Gastroesophageal sphincter (tissue), 3 donors: ENCODE results near the gene BPIFB6.

Source experiments
- CTCF ChIP-seq, 4 experiments: fragments of 200-600 bp in 2 of 4; fragments of 450-650 bp in 2 of 4; sonication (generic) in 1 of 4; IDR thresholded peaks; one replicate each; pipeline ENCODE4 v1.5.1; 2017 to 2019; ENCODE audit warnings: antibody characterized with exemption in 4 of 4, mild to moderate bottlenecking in 2 of 4, moderate library complexity in 2 of 4
- POLR2A ChIP-seq, 2 donors: fragments of 450-650 bp; IDR thresholded peaks; one replicate each; pipeline ENCODE4 v1.6.1; 2017; ENCODE audit warnings: antibody characterized with exemption in 2 of 2, mild to moderate bottlenecking in 2 of 2, moderate library complexity in 1 of 2
- POLR2AphosphoS5 ChIP-seq: sonication (generic); formaldehyde crosslinking; IDR thresholded peaks from one replicate; pipeline ENCODE4 v1.6.1; 2017; ENCODE audit warnings: antibody characterized with exemption

GRCh38 chr20:33091147-33091546, 59.7 kb downstream of the BPIFB6 start:
- no peak for TF ChIP-seq CTCF (IDR thresholded peaks at IDR 0.05)
- no peak for TF ChIP-seq POLR2A (IDR thresholded peaks at IDR 0.05)
- no peak for TF ChIP-seq POLR2AphosphoS5
